HG03439 (cell line): ENCODE measurements around the gene RAB3C.

ENCODE experiments used
- ATAC-seq: cut with Tn5 transposase; IDR thresholded peaks from one replicate; pipeline ENCODE4 v1.9.1; 2021; ENCODE audit warnings: mild to moderate bottlenecking, moderate library complexity; ENCODE audit not compliant: unreplicated experiment

Gene RAB3C

DNA sequence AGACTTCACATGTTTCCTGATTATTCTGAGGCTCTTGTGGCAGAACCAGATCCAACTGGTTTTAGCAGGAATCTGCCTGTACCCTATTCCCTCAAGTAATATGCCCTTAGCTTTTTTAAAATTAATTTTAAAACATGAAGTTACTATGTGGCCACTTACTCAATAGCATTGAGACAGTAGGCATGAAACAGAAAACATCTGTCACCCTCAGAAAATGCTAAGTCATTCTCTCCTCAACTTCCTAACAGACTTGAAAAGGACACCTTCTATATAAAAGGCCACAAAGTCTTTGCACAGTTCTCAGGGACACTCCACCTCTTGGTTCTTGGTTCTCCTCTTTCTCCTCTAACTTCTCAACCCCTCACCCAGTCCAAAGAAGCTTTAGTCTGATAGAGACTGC, 277.8 kb downstream of the RAB3C start:
- no peak for ATAC-seq

DNA sequence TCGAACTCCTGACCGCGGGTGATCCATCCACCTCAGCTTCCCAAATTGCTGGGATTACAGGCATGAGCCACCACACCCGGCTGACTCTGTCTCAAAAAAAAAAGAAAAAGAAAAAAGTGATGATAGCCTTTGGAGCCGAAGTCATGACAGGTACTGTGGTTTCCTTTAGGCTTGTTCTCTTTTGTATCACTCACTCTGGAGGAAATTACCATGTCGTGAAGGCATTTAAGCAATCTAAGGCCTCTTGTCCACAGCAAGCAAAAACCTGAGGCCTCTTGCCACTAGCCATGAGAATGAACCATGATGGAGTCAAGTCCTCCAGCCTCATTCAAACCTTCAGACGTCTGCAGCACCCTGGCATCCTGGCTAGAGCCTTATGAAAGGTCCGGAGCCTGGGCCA, 286.1 kb downstream of the RAB3C start:
- ATAC-seq = no peak

DNA sequence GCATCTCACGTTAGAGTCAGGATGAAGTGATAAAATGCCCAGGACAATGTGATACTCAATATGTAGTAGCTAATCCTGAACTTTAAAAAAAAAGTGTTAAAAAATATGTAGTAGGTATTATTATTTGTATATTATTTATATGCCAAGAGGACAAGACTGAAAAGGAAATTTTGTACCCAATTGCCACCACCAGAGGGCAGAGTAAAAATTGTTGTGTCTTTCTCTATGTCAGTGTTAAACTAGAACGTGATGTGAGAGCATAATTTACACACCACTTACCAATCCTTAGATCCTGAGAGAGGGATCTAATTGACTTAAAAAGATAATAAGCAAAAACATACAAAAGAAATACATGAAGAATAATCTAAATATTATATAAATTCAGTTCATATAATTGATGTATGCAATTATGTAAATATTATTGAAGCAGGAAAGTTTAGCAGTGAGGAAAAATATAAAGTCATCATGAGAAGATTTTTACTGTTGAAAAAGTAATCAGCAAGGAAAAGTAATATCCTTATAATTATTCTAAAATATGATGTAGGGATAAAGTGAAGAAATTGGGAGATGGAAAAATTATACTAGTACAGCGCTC, 288.9 kb downstream of the RAB3C start:
- ATAC-seq = peak; percentile 78

DNA sequence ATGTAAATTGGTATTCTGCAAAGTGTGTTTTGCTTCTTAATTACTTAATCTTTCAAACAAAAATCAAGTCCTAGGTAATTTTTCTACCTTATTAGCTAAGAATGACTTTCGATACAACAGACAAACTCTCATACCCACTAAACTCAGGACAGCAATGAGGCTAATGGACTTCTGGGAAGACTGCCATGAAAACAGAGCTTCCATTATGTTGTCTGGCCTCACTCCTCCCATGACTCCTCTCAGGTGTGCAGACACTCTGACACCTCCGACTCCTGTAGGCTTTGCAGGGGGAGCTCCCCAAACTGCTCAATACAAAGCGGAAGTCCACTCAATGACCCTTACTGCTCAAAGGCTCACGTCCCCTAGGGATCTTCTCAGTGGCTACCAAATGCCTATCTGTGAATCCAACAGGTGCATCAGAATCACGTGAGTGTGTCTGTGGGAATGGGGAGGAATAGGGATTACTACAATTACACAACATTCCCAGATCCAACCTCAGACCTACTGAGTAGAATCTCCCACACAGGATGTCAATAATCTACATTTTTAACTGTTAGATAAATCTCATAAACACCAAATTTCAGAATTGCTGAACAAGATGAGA, 289.9 kb downstream of the RAB3C start:
- no peak for ATAC-seq

DNA sequence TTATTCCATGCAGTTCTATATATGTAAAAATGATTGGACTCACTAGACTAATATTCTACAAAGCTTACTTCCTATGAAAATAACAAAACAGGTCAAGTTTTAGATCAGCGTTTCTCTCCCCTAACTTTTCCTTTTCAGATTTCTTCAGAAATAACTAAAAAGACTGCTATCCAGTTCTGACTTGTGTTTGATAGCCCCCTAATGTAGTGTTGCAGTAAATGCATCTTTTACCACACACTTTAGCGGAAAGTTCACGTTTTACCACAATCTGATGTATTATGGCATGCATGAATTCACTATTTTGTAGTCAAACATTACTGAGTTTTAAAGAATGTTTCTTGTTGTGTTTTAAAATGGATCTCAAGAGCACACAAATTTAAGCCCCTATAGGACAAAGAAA, 292.7 kb downstream of the RAB3C start:
- ATAC-seq = no peak

DNA sequence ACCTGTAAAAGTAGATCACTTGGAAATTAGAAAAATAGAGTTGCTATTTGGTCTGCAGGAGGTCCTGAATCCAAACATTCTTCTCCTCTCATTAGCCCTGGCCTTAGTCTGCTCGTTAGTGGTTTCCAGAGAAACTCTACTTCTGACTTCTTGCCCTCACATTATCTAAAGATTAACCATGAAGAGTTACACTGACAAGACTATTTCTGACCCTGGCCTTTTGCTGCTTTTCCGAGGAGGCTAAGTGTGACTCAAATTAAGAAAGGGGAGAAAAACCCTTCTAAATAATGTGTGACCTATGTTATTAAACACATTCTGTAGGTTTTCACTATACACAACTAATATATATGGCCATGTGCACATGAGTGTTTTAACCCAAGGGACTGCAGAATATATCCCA, 302.4 kb downstream of the RAB3C start:
- peak; percentile 43 for ATAC-seq

DNA sequence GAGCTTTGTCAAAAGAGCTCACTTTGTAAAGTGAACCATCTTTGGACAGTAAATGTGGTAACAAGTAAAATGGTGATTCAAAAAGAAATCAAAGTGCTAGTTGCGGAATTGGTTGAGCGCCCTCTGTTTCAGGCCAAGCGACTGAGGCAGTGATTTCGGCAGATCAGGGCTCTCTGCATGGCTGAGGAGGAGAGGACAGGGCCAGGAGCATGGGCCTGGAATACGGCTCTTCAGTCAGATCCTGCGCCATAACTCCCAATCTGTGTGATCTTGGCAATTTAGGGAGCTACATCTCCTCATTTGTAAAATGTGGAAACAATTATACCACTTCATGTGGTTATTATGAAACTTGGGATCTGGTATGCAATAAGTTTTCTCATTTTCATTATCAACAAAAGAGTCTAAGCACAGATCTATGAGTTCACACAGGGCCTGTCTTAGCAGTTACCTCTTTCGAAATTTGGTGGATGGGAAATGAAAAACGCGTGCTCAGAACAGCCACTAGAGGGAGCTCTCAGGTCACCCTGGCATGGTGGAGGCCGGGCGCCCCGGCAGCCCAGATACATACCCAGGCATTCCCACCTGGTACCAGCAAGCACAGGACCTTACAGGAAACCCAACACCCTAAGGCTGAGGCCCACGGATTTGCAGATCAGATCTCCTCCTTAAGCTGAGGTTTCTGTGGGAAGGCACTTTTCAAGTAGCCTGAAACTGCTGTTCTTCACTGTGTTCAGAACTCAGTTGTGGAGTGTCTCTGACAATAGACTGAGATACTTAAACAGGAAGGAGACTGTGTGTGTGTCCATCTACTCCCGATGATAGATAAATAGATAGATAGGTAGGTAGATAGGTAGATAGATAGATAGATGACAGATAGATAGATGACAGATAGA, 303.7 kb downstream of the RAB3C start:
- peak; percentile 78 for ATAC-seq

DNA sequence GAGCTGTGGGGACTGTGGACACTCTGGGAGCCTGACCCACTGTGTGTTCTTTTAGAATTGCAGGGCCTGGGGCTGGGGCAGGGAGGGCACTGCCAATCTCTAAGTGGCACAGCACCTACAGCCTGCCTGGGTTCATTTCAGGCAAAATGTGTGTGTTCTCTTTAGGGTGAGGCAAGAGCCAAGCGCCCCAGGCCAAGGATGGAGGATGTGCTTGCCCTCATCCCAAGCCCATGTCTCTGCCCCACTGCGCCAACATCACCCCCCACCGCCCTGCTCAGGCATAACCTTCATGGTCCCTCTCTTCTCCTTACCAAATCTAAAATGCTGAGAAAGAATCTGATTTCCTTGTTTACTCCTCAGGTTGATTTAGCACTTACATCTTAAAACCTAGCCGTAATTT, 304.4 kb downstream of the RAB3C start:
- no peak for ATAC-seq

DNA sequence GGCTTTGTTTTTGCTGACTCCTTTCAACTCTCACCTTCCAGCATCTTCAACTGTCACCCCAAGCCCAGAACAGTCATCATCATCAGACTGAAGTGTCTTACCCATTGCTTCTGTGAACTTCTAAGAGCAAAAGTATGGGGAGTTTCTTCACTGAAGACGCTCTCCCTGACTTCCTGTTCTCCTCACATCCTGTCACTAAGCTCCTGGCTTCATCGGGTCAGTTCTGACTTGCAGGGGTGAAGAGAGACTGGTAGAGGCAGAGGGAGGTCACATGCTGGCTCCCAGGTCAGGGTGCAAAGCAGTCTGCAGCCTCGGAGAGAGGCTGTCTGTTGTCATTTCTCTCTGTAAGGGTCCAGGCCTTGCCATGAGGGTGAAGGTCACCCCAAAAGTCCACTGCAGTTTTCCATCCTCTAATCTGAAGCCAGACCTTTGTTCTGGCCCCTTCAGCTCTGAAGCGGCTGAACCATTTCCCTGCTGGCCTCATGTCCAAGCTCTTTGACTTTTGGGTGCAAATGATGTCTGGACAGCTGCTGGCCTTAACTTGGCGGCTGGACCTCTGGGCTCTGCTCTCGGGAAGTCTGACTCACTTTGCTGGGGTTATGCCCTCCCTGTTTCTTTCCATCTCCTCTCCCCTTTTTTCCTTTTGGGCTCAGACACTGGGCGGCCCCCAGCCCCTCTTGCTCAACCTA, 305.0 kb downstream of the RAB3C start:
- ATAC-seq = no peak

DNA sequence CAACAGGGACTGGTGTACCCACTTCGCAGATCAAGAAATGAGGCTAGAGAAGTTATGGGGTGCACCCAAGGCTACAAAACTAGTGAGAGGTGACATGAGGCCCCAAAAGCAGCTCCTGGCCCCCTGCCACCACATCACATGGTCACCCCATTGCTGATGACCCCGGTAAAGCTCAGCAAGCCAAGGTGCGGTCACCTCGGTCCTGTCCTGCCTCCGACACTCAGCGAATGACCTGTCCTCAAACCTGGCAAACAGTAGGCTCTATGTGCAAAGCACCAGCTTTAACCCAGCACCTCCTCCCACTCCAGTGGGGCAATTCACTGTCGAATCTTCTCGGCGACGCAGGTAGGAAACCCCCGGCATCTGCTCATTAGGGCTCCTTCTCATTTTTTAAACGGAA, 307.4 kb downstream of the RAB3C start:
- ATAC-seq = no peak

DNA sequence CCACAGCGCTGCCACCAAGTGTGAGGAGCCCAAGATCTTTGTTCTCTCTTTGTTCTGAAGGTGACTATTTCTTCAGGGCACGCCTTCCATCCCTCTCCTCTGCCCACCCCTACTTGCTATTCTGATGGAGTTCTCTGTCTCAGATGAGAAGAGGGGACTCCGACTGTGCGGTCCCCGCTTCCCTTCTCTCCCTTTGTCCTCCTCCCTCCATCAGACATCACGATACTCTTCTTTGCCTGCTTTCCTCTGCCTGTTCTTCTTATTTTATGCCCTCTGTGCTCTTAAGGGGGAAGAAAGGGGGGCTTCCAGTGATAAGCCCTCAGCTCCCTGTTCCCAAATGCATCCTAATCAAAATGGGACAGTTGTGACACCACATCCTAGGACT, 307.8 kb downstream of the RAB3C start:
- ATAC-seq = no peak

DNA sequence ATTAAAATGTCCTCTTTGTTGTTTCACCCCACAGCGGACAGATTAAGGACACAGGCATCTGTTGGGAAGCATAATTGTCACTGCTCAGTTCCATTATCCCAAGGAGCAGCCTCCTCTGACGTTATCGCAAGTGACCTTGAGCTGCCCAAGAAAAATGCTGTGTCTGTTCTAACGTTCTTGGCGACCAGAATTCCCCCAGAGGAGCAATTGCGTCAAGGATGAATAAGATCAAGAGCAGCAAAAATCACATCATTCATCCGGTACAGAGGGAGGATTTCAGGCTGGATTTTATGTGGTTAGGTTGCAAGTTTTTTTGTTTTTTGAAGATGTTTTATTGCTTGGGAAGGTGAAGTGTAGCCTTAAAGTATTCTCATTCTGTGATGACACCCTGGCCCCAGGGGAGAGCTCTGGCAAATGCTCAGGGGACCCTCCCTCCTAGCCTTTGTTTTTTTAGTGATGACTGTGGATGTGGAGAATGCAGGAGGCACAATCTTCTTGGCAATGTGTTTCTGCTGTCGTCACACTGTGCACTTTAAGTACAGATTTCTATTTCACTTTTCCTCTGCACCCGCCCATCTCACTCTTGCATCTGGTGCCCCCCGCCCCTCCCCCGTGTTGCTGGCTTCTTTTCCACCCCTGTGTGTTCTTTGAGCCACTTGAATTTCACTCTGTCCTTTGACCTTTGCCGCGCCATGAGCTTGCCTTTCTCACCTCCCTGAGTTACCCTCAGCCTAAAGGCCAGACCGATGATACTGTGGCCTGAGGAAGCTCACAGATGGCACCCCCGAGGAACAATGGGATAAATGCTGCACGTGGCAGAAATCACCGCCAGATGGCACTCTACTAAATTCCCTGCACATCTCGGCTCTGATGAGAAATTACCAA, 308.5 kb downstream of the RAB3C start:
- no peak for ATAC-seq

DNA sequence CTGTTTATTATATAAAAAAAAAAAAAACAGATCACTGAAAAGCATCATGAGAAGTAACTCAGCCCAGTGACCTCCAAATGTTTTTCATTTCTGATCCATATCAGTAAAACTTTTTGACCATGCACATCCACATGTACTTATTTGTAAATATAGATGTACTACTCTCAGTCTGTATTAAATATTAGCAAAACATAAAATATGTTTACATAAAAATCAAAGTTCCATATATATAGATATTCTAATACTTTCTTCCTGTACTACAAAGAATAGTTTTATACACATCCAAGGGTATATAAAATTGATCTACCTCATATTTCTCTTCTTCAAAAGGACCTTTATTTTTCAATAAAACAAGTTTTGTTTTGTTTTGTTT, 309.1 kb downstream of the RAB3C start:
- no peak for ATAC-seq

DNA sequence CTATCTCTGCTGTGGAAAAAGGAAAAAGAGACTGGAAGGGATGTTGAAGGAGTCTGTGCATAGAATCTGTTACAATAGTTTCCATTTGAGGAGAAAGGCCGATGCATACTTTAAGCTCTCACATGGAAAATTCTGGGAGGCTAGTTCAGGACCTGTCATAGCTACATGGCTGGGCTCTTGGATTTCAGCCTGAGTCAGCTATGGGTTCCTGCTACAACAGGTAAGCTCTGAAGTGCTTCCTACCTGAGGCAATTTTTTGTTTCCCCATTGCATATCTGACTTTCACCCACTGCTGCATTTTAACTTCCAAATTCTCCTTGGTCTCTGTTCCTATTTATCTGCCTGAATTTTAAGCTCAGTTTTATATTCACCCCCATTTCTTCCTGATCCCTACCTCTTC, 310.7 kb downstream of the RAB3C start:
- no peak for ATAC-seq

DNA sequence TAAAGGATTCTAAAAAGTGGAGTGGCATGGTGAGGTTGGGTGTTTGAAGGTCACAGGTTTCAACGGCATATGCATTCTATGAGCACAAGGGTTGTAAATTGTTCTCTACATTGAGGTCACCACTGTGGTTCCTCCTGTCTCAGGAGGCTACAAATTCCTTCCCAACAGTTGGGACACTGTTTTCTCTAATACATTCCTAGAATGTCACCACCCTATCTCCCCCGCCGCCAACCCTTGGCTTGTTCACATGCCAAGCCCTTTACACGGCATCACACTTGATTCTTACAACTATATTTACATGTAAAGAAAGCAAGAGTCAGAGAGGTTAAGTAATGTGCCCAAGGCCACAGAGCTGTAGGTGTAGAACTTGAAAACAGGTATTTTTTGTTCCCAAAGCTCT, 315.1 kb downstream of the RAB3C start:
- no peak for ATAC-seq

DNA sequence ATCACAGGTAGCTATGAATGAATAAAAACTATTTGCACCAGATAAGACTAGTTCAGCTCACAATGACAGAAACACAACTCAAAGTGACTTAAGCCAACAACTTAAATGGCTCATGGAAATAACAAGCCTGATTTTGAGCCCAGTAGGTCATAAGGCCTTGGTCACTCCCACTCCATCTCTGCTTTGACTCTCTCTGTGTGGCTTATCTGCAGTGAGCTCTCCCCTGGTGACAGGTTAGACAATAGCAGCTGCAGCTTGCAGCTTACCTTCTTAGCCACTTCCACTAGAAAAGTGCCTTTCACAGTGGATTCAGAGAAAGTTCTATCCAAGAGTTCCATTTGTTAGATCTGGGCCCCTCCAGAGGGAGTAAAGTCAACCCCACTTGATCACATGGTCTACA, 315.7 kb downstream of the RAB3C start:
- no peak for ATAC-seq

DNA sequence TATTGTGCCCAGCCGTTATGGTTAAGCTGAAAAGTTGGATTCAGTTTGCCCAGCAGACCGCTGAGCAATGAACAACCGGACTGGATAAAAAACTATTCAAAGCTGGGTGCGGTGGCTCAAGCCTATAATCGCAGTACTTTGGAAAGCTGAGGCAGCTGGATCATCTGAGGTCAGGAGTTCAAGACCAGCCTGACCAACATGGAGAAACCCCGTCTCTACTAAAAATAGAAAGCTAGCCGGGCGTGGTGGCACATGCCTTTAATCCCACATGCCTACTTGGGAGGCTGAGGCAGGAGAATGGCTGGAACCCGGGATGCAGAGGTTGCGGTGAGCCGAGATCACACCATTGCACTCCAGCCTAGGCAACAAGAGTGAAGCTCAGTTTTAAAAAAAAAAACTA, 318.4 kb downstream of the RAB3C start:
- no peak for ATAC-seq

DNA sequence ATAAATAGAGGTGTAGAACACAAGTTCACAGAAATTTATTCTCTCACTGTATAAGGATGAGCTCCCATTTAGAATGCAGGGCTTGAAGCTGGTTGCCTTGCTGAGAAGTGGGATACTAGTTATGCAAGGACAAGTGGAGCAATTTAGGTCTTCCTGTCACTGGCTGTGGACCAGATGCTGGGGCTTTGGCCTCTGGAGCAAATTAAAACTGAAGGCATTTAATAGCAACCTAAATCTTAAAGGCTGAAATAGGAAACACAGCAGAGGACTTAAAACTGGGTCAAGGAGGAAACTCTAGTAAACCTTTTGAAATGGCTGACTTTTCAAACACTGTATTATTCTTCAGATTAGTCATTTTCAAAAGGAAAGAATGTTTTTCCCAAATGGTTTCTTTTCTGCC, 319.4 kb downstream of the RAB3C start:
- ATAC-seq = no peak

DNA sequence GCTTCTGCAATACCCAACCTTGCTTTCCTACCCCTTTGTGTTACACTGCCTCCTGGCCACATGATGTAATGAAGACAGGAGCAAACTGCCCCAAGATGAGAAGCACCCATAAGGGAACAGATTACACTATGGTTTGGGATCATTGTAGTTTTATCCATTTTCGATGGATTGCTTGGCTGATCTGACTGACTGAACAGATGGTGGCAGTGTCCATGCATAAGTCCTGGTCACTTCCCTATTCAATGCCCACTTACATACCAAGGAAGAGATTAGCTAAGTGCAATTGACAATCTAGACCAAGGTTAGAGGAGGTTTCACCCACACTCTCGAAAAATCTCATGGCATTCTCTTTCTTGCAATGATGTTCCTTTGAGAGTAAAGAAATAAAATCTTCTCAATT, 319.9 kb downstream of the RAB3C start:
- no peak for ATAC-seq

DNA sequence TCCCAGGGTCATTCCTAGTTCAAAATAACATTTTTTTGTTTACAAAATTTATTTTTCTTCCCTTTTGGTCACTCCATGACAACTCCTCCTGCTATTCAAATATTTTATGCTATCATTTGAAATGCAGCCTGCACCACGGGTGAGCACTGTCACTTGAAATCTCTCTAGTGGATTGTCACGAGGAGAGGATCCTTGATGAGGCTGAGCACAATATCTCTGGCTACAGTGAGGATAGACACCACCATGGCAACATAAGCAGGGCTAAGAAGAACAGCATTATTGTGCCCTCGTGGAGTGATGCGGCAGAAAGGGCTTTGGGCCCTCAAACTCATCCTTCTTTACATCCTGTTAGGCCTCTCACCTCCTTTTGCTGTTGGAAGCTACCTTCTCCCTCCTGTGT, 321.9 kb downstream of the RAB3C start:
- ATAC-seq = no peak

DNA sequence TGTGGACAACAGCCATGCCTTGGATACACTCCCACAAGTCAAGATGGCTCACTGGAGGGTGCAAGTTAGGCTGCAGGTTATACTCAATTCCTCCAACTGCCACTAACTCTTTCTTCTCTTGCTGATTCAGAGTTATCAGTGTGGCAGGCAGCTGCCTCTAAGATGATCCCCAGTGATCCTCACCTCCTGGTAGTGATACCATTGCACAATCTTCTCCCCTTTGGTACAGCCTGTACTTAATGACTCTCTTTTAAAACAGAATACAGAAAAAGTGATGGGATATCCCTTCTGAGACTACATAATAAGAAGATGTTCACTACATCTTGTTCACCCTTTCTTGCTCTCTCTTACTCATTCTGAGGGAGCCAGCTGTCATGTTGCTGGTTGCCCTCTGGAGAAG, 323.1 kb downstream of the RAB3C start:
- ATAC-seq = no peak
